ENCODE data around the gene RDM1. TPM values are rescaled to one million over a fixed set of nuclear protein-coding genes. Genes with fewer than 3 reads are reported as not detected.

RDM1 gene, protein sequence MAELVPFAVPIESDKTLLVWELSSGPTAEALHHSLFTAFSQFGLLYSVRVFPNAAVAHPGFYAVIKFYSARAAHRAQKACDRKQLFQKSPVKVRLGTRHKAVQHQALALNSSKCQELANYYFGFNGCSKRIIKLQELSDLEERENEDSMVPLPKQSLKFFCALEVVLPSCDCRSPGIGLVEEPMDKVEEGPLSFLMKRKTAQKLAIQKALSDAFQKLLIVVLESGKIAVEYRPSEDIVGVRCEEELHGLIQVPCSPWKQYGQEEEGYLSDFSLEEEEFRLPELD
- not detected for total RNA-seq

DNA sequence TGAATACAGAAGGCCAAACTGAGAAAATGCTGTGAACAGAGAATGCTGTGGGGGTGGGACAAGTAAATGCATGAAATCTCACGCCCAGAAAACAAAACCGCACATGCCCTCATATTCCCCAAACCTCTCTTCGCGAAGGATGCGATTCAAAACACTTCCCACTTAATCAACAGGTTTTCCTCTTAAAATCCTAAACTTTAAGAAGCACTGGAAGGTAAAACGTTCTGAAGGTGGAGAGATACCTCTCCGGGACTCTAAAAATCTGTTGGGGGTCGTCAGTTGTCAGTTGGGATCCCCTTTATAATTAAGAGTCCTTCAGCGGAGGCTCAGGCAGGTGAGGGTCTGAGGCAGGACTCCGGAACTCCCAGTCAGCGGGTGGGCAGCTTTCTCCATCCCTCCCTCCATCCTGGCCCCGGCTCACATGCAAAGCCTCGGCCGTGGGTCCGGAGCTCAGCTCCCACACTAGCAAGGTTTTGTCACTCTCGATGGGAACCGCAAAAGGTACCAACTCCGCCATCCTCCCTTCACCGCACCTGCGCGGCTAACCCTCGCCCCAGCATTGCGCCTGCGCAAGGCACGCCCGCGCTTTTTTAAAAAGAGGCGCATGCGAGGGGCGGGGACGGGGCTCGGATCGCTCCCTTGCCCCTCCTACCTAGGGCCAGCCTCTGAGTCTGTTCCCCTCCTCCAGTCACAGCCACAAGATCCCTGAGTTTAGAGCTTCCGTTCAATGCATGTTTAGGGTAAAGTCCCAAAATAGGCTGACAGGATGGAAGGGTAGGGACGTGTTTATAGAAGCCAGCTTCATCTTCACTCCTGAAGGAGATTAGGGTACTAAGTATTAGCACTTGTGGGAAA is at the start of gene RDM1:
TSS of gene RDM1 (minus strand) at position 563 of the 855 bp plus-strand sequence. CDS start at position 517, 46 bp downstream.
- Mint-ChIP-seq H3K4me1 (ENCODE audit: low read depth) (peaks cover 13% of the 10 kb centered on the region), H3K27me3 (ENCODE audit: low read depth) (no peaks in the 10 kb centered on the region), H3K36me3 (ENCODE audit: insufficient read depth) (no peaks in the 10 kb centered on the region), H3K4me3 (peak within 1 kb of the TSS; percentile 66), H3K9me3 (no peaks in the 10 kb centered on the region)
- DNase-seq: peak; percentile 71
- peak; percentile 96 to 98 for ATAC-seq

DNA sequence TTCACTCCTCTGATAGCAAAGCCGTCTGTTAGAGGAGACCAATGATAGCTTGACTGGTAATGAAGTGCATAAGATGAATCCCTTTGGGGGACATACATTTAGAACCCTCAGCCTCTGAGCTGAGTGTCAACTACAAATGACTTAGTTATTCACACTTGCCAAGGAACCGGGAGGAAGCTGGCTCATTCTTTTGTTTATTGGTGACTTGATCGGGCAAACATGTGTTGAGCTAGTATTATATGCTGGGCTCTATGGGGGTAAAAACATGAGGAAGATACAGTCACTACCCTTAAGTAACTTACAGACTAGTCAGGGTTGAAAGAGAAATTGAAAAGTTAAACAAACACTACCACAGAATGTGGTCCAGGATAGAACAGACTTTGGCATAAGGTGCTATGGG is 47.8 kb upstream of the RDM1 start:
- no peak for ATAC-seq
- H3K36me3 Mint-ChIP-seq (ENCODE audit: insufficient read depth): no peaks in the 10 kb centered on the region
- H3K9me3 Mint-ChIP-seq: no peaks in the 10 kb centered on the region
- peaks cover 6% of the 10 kb centered on the region for H3K27me3 Mint-ChIP-seq (ENCODE audit: low read depth)
- no peak overlapping the region for H3K4me3 Mint-ChIP-seq
- peaks cover 4% of the 10 kb centered on the region for H3K4me1 Mint-ChIP-seq (ENCODE audit: low read depth)
- no peak for DNase-seq

DNA sequence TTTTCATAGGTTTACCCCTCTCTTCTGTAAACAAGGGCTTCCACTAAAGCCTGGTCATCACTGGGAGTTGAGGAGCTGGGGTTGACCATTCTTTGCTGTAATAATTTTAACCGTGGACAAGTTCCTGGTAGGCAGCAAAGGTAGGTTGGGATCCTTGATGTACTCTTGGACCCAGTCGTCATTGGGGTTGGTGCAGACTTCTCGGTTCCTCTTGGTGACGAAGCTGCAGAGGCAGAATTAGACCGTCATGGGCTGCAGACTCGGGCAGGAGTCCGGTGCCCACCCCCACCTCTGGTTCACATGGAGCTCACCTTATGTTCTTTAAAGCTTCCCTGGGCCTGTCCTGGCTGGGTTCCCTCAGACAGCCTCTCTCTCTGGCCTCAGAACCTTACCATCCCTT is 46.9 kb upstream of the RDM1 start:
- H3K4me1 Mint-ChIP-seq (ENCODE audit: low read depth): peaks cover 4% of the 10 kb centered on the region
- no peaks in the 10 kb centered on the region for H3K36me3 Mint-ChIP-seq (ENCODE audit: insufficient read depth)
- DNase-seq (no peak), ATAC-seq (no peak)
- H3K9me3 Mint-ChIP-seq: no peaks in the 10 kb centered on the region
- no peak overlapping the region for H3K4me3 Mint-ChIP-seq
- H3K27me3 Mint-ChIP-seq (ENCODE audit: low read depth): peaks cover 6% of the 10 kb centered on the region

DNA sequence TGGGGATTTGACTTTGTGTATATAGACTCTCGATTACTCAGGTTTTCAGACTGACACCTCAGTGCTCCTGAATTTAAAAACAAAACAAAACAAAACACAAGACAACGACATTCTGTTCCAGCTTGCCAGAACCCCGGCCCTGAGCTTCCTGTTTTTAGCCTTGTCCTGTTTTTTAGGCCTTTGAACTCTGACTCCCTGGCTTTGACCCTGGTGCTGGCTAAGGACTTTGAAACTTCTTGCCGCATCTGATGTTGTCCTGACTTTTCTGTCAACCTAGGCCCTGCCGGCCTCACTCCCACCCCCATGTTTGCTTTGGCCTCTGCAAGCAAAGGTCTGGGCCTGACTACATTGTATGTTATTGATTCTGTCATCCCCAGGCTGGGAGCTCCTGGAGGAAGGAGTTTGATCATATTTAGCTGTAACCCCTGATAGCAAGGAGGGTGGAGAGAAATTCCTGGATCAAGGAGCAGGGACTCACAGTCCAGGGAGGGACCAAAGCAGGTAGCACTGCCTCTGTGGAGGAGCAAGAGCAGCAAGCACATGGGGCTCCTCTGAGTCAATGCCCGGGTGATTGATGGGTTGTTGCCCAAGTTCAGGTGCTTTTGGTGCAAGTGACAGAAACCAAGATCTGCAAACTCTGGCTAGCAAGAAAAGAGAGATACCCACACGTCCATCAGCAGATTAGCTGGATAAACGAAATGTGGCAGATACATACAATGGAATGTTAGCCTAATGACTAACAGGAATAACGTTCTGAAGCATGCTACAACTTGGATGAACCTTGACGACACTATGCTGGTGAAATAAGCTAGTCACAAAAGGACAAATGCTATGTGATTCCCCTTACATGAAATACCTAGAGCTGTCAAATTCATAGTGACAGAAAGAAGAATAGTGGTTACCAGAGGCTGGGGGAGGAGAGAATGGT is 43.0 kb upstream of the RDM1 start:
- H3K4me1 Mint-ChIP-seq (ENCODE audit: low read depth): peaks cover 6% of the 10 kb centered on the region
- ATAC-seq (no peak), DNase-seq (no peak)
- no peaks in the 10 kb centered on the region for H3K9me3 Mint-ChIP-seq
- H3K27me3 Mint-ChIP-seq (ENCODE audit: low read depth): peaks cover 6% of the 10 kb centered on the region
- H3K36me3 Mint-ChIP-seq (ENCODE audit: insufficient read depth): no peaks in the 10 kb centered on the region
- H3K4me3 Mint-ChIP-seq: no peak overlapping the region

DNA sequence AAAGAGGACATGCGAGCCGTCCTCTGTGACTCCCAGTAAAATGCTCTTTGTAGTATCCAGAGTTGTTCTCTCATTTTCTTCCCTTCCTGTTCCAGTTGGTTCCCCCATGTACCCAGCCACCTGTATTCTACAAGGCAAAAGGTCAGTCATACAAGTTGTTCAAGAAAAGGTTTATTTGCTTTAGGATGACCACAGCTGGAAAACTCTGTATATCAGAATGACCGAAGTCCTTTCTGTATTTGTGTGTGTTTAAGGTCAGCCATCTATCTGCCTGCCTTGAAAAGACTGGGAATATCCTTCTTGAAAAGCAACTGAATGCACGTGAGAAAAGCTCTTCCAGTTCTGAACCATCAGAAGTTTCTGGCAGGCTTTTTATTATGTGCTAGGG is 42.4 kb upstream of the RDM1 start:
- Mint-ChIP-seq H3K27me3 (ENCODE audit: low read depth) (peaks cover 5% of the 10 kb centered on the region), H3K4me1 (ENCODE audit: low read depth) (peaks cover 6% of the 10 kb centered on the region)
- no peak for DNase-seq

DNA sequence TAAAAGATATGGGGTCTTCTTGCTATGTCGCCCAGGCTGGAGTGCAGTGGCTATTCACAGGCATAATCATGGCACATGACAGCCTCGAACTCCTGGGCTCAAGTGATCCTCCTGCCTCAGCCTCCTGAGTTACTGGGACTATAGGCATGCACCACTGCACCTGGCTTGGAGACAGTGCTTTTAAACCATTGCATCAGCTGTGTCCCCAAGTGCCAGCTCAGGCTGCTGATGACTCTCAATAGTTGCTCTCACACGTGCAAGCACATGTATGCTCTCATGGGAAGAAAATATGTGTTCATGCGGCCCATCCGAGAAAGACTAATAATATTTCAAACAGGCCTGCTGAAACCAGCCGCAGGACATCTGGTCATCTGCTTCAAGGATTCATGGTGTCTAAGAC is 42.0 kb upstream of the RDM1 start:
- no peak for ATAC-seq
- H3K36me3 Mint-ChIP-seq (ENCODE audit: insufficient read depth): no peaks in the 10 kb centered on the region
- H3K4me1 Mint-ChIP-seq (ENCODE audit: low read depth): peaks cover 6% of the 10 kb centered on the region
- no peak for DNase-seq
- no peak overlapping the region for H3K4me3 Mint-ChIP-seq
- no peaks in the 10 kb centered on the region for H3K9me3 Mint-ChIP-seq
- peaks cover 3% of the 10 kb centered on the region for H3K27me3 Mint-ChIP-seq (ENCODE audit: low read depth)

More for the DNA sequence above, 42.4 kb upstream of the RDM1 start:
- no peak overlapping the region for H3K4me3 Mint-ChIP-seq
- no peaks in the 10 kb centered on the region for H3K36me3 Mint-ChIP-seq (ENCODE audit: insufficient read depth)
- H3K9me3 Mint-ChIP-seq: no peaks in the 10 kb centered on the region
- no peak for ATAC-seq

DNA sequence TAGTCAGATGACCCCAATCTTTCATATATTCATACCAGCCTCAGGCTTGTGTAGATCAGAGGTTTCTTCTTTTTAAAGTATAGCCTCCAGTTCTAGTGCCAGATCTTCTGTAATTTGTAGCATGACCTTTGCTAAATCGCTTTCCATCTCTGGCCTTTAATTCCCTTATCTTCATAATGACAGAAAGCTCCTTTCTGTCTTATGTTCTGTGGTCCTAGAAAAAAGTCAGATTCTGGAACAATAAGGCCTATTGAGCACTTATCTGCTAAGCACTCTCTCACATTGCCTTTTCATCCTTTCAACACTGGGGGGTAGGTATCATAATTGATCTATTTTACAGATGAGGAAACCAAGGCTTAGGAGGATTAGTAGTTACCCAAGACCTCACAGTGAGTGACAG is 41.5 kb upstream of the RDM1 start:
- peaks cover 6% of the 10 kb centered on the region for H3K4me1 Mint-ChIP-seq (ENCODE audit: low read depth)
- DNase-seq: no peak
- no peaks in the 10 kb centered on the region for H3K36me3 Mint-ChIP-seq (ENCODE audit: insufficient read depth)
- peaks cover 3% of the 10 kb centered on the region for H3K27me3 Mint-ChIP-seq (ENCODE audit: low read depth)
- ATAC-seq: no peak
- no peaks in the 10 kb centered on the region for H3K9me3 Mint-ChIP-seq
- no peak overlapping the region for H3K4me3 Mint-ChIP-seq

DNA sequence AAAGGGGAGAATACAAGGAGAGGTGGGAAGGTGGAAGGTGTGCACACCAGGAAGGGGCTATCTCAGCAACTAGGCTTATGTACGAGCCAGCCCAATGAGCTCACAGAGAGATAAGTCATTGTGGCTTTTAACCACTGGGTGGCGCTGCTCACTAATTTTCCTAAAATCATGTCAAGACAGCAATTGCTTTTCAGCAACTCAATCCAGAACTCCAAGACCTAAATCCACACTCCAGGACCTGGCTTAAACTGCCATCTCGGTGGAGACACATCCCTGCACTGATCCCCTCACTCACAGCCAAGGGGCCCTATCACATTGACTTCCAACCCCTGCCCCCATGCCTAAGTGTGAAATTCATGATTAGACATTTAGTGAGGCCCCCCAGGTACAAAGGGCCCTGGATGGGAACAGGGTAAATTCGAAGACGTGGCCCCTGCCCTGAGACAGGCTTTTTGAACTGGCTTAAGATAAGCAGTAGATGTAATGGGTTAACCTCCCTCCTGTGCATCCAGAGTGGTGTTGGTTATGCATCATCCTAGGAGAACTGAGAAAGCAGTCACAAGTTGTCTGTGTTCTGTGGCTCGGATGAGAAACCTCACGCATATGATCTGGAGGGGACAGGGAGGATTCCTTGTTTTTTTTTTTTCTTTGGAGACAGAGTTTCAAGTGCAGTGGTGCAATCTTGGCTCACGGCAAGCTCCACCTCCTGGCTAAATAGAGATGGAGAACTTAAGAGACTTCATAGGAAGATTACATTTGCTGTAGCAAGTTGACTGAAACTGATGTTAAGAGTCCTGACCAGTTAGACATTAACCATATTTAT is 39.2 kb upstream of the RDM1 start:
- ATAC-seq (peak; percentile 53 to 70), DNase-seq (peak; percentile 65)
- H3K4me3 Mint-ChIP-seq: no peak overlapping the region
- H3K9me3 Mint-ChIP-seq: no peaks in the 10 kb centered on the region
- H3K36me3 Mint-ChIP-seq (ENCODE audit: insufficient read depth): no peaks in the 10 kb centered on the region
- H3K27me3 Mint-ChIP-seq (ENCODE audit: low read depth): no peaks in the 10 kb centered on the region
- H3K4me1 Mint-ChIP-seq (ENCODE audit: low read depth): peaks cover 2% of the 10 kb centered on the region

DNA sequence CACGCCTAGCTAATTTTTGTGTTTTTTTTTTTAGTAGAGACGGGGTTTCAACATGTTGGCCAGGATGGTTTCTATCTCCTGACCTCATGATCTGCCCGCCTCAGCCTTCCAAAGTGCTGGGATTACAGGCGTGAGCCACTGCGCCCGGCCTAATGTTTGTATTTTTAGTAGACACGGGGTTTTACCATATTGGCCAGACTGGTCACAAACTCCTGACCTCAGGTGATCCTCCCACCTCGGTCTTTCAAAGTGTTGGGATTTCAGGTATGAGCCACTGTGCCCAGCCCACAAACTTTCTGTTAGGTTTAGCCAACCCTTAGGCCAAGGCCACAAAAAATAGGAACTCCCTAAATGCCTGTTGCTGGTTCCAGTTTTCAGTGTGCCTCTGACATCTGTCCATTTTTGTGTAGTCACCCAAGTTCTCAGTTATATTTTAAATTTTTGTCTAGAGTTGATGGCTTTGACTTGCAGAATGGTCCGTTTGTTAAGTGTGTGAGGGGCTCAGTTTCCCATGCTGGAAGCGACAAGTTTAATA is 38.0 kb upstream of the RDM1 start:
- Mint-ChIP-seq H3K36me3 (ENCODE audit: insufficient read depth) (no peaks in the 10 kb centered on the region), H3K4me3 (no peak overlapping the region), H3K27me3 (ENCODE audit: low read depth) (no peaks in the 10 kb centered on the region)

DNA sequence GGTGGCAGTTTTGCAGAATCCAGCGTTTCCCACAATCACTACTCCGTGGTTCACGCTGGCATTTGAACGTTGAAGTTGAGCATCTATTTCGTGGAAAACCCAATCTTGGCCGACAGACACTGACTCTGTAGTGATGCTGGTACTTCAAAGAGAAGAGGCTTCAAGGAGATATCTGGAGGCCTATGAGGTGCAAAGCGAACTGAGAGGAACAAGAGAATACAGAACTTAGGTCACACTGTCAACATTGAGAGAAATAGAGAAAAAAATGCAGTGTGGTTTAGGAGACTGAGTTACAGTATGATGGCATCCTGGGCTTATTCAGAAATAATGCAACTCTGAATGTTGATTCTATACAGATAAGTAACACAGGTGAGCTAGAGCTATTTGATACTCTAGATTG is 34.7 kb upstream of the RDM1 start:
- no peak overlapping the region for H3K4me3 Mint-ChIP-seq
- no peaks in the 10 kb centered on the region for H3K36me3 Mint-ChIP-seq (ENCODE audit: insufficient read depth)
- DNase-seq (no peak), ATAC-seq (no peak)
- peaks cover 2% of the 10 kb centered on the region for H3K27me3 Mint-ChIP-seq (ENCODE audit: low read depth)
- H3K4me1 Mint-ChIP-seq (ENCODE audit: low read depth): peaks cover 2% of the 10 kb centered on the region
- H3K9me3 Mint-ChIP-seq: no peaks in the 10 kb centered on the region

More for the DNA sequence above, 38.0 kb upstream of the RDM1 start:
- no peak for DNase-seq
- Mint-ChIP-seq H3K4me1 (ENCODE audit: low read depth) (peaks cover 2% of the 10 kb centered on the region), H3K9me3 (no peaks in the 10 kb centered on the region)
- no peak for ATAC-seq

DNA sequence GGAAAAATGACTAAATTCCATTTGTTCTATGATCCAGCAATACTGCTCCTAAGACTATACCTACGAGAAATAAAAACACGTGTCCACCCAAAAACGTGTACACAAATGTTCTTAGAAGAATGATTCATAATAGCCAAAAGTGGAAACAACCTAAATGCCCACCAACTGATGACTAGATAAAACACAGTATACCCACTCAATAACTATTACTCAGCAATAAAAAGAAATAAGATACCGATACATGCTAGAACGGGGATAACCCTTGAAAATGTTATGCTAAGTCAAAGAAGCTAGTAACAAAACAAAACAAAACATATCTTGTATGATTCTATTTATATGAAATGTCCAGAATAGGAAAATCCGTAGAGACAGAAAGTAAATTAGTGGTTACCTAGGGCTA is 33.1 kb upstream of the RDM1 start:
- Mint-ChIP-seq H3K36me3 (ENCODE audit: insufficient read depth) (no peaks in the 10 kb centered on the region), H3K27me3 (ENCODE audit: low read depth) (peaks cover 3% of the 10 kb centered on the region), H3K4me3 (no peak overlapping the region), H3K9me3 (no peaks in the 10 kb centered on the region), H3K4me1 (ENCODE audit: low read depth) (no peaks in the 10 kb centered on the region)
- DNase-seq (no peak), ATAC-seq (no peak)

DNA sequence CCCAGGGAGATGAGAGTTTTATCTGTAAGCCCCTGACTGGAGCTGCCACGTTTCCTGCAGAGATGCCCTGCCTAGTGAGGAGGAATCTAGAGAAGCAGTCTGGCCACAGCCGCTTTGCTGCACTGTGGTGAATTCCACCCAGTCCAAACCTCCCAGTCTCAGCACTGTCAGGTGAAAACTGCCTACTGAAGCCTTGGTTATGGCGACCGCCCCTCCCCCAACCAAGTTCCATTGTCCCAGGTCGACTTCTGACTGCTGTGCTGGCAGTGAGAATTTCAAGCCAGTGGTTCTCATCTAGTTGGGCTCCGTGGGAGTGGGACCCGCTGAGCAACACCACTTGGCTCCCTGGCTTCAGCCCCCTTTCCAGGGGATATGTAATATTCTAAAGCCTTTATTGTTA is 23.1 kb upstream of the RDM1 start:
- no peaks in the 10 kb centered on the region for H3K36me3 Mint-ChIP-seq (ENCODE audit: insufficient read depth)
- H3K4me3 Mint-ChIP-seq: no peak overlapping the region
- ATAC-seq: no peak
- H3K27me3 Mint-ChIP-seq (ENCODE audit: low read depth): peaks cover 7% of the 10 kb centered on the region
- H3K4me1 Mint-ChIP-seq (ENCODE audit: low read depth): no peaks in the 10 kb centered on the region
- H3K9me3 Mint-ChIP-seq: no peaks in the 10 kb centered on the region
- DNase-seq: no peak

DNA sequence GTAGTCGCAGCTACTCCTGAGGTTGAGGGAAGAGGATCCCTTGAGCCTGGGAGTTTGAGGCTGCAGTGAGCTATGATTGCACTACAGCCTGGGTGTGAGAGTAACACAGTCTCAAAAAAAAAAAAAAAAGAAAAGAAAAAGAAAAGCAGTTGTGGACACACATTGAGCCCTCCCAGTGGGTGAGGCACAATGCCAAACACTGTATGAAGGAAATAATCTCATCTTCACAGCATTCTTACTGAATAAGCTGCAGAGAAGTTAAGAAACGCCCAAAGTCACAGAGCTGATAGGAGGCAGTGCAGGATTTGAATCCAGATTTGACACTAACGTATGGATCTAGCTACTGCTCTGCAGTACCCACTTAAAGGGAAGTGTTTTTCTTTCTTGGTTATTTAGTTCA is 18.8 kb upstream of the RDM1 start:
- H3K9me3 Mint-ChIP-seq: no peaks in the 10 kb centered on the region
- H3K4me1 Mint-ChIP-seq (ENCODE audit: low read depth): no peaks in the 10 kb centered on the region

More for the DNA sequence above, 18.8 kb upstream of the RDM1 start:
- Mint-ChIP-seq H3K36me3 (ENCODE audit: insufficient read depth) (no peaks in the 10 kb centered on the region), H3K4me3 (no peak overlapping the region), H3K27me3 (ENCODE audit: low read depth) (no peaks in the 10 kb centered on the region)
- DNase-seq: no peak
- ATAC-seq: no peak

Data from activated T-cell treated with anti-CD3 and anti-CD28 coated beads, Interleukin-2, amount 50 U/mL, for 4 hours (primary cell).